Muscle of leg (tissue), 11 donors: ENCODE results near the gene CLDN9. TPM values are rescaled to one million over a fixed set of nuclear protein-coding genes. Genes with fewer than 3 reads are reported as not detected.

ENCODE experiments used
- DNase-seq: peaks from one replicate; pipeline ENCODE4 v3.0.0; 2013
- H3K27ac ChIP-seq: one replicate; pipeline ENCODE4 v1.5.1; 2013; ENCODE audit warnings: mild to moderate bottlenecking, low read length, control low read depth
- H3K27me3 ChIP-seq: one replicate; pipeline ENCODE4 v1.6.1; 2013; ENCODE audit warnings: low read length; ENCODE audit not compliant: control insufficient read depth, insufficient read depth
- H3K36me3 ChIP-seq: one replicate; pipeline ENCODE4 v1.6.1; 2013; ENCODE audit warnings: low read length; ENCODE audit not compliant: control insufficient read depth, insufficient read depth
- H3K4me1 ChIP-seq: one replicate; pipeline ENCODE4 v1.6.1; 2013; ENCODE audit warnings: low read length; ENCODE audit not compliant: control insufficient read depth, insufficient read depth
- H3K4me3 ChIP-seq: one replicate; pipeline ENCODE4 v1.5.1; 2013; ENCODE audit warnings: low read length, control low read depth
- H3K9me3 ChIP-seq: replicated peaks from 2 replicates; pipeline ENCODE4 v1.6.1; 2013; ENCODE audit warnings: low read depth, low read length; ENCODE audit not compliant: control insufficient read depth
- WGBS: methylation state at CpG from one replicate; pipeline ENCODE4 v1.1.5; 2013; ENCODE audit warnings: missing lambda C conversion rate; ENCODE audit not compliant: insufficient coverage; 5-methylcytosine and 5-hydroxymethylcytosine counted together
- polyA plus RNA-seq, 8 donors: library from polyadenylated mRNA; unstranded; fragments of 120-200 nt; gene quantifications; one replicate each; pipeline versions ENCODE4 v1.2.1 to v1.2.3, GENCODE V29; 2013; ENCODE audit warnings: inconsistent platforms in 1 of 8, low replicate concordance in 1 of 8; ENCODE audit not compliant: insufficient read length in 8 of 8, insufficient read depth in 1 of 8
- total RNA-seq: library from RNA; stranded (reverse); fragments of 120-200 nt; gene quantifications from one replicate; pipeline ENCODE4 v1.2.4, GENCODE V29; 2013

Gene CLDN9
- total and polyA plus RNA-seq, 9 donors, result 0.36 to 3.0 (median 1.4) TPM

GRCh38 chr16:3023669-3024478 lies 11.2 kb downstream of the CLDN9 start, which contains the start of the genes HCFC1R1 and THOC6:
HCFC1R1 (minus strand) TSS chr16:3023942; CDS start chr16:3023941, 1 bp downstream.
THOC6 (plus strand) TSS chr16:3024035; CDS start chr16:3024327, 292 bp downstream.
- peaks cover 15% of the 10 kb centered on the region for H3K27me3 ChIP-seq
- peak within 1 kb of the TSS; percentile 98 for H3K27ac ChIP-seq
- WGBS, result under 1% methylated on average over 67 of the region's 69 CpGs
- H3K4me3 ChIP-seq, result peak within 1 kb of the TSS; percentile 65
- H3K9me3 ChIP-seq, result no peaks in the 10 kb centered on the region
- peak; percentile 99 for DNase-seq
- H3K4me1 ChIP-seq, result peaks cover 59% of the 10 kb centered on the region
- H3K36me3 ChIP-seq, result peaks cover 26% of the 10 kb centered on the region

GRCh38 chr16:3025032-3026002 lies 12.6 kb downstream of the CLDN9 start:
- Histone ChIP-seq H3K36me3 (peaks cover 26% of the 10 kb centered on the region), H3K27me3 (peaks cover 20% of the 10 kb centered on the region), H3K4me1 (peaks cover 63% of the 10 kb centered on the region), H3K9me3 (no peaks in the 10 kb centered on the region), H3K4me3 (no peak overlapping the region), H3K27ac (no peak overlapping the region)
- 94% methylated on average over 13 of the region's 18 CpGs for WGBS
- DNase-seq, result no peak

GRCh38 chr16:3026003-3026378 lies 13.3 kb downstream of the CLDN9 start:
- Histone ChIP-seq H3K27me3 (peaks cover 27% of the 10 kb centered on the region), H3K9me3 (no peaks in the 10 kb centered on the region), H3K27ac (no peak overlapping the region), H3K4me1 (peaks cover 57% of the 10 kb centered on the region), H3K4me3 (no peak overlapping the region), H3K36me3 (peaks cover 26% of the 10 kb centered on the region)
- 94% methylated on average over 5 of the region's 8 CpGs for WGBS
- DNase-seq, result no peak

GRCh38 chr16:3026609-3027488 lies 14.1 kb downstream of the CLDN9 start:
- WGBS, result 89% methylated on average over 15 of the region's 24 CpGs
- Histone ChIP-seq H3K27ac (no peak overlapping the region), H3K4me1 (peaks cover 53% of the 10 kb centered on the region), H3K36me3 (peaks cover 26% of the 10 kb centered on the region), H3K9me3 (no peaks in the 10 kb centered on the region), H3K27me3 (peaks cover 34% of the 10 kb centered on the region), H3K4me3 (no peak overlapping the region)
- no peak for DNase-seq

- Histone ChIP-seq H3K27me3 (peaks cover 40% of the 10 kb centered on the region), H3K36me3 (peaks cover 24% of the 10 kb centered on the region), H3K9me3 (no peaks in the 10 kb centered on the region), H3K4me1 (peaks cover 47% of the 10 kb centered on the region), H3K4me3 (no peak overlapping the region), H3K27ac (no peak overlapping the region)
- WGBS, result 80% methylated on average over 3 of the region's 8 CpGs
- DNase-seq, result no peak
Measured at GRCh38 chr16:3027489-3027795, 14.7 kb downstream of the CLDN9 start.

- Histone ChIP-seq H3K36me3 (peaks cover 24% of the 10 kb centered on the region), H3K27me3 (peaks cover 47% of the 10 kb centered on the region), H3K9me3 (no peaks in the 10 kb centered on the region), H3K4me1 (peaks cover 40% of the 10 kb centered on the region), H3K4me3 (no peak overlapping the region), H3K27ac (peak overlapping the region; percentile 13)
- 8% methylated on average over 58 of the region's 58 CpGs for WGBS
- DNase-seq, result peak; percentile 75
Measured at GRCh38 chr16:3027983-3028715, 15.4 kb downstream of the CLDN9 start.

- Histone ChIP-seq H3K36me3 (peaks cover 24% of the 10 kb centered on the region), H3K27me3 (peaks cover 54% of the 10 kb centered on the region), H3K4me1 (peaks cover 34% of the 10 kb centered on the region), H3K4me3 (no peak overlapping the region), H3K27ac (no peak overlapping the region), H3K9me3 (no peaks in the 10 kb centered on the region)
- 18% methylated on average over 11 of the region's 15 CpGs for WGBS
- no peak for DNase-seq
Measured at GRCh38 chr16:3028716-3029319, 16.1 kb downstream of the CLDN9 start.

GRCh38 chr16:3029491-3030221 lies 16.9 kb downstream of the CLDN9 start:
- 10% methylated on average over 57 of the region's 59 CpGs for WGBS
- Histone ChIP-seq H3K36me3 (peaks cover 24% of the 10 kb centered on the region), H3K27ac (no peak overlapping the region), H3K4me1 (peaks cover 31% of the 10 kb centered on the region), H3K27me3 (peaks cover 62% of the 10 kb centered on the region), H3K4me3 (no peak overlapping the region), H3K9me3 (no peaks in the 10 kb centered on the region)
- no peak for DNase-seq
